Heart left ventricle (tissue), 16 donors: ENCODE results near the gene CPO. TPM values are rescaled to one million over a fixed set of nuclear protein-coding genes. Genes with fewer than 3 reads are reported as not detected.

Experiments
- ATAC-seq, 4 donors: fragments of 200-7000 bp; cut with Tn5 transposase; one replicate each; pipeline ENCODE4 v1.9.1; 2020 to 2022; ENCODE audit warnings: moderate library complexity in 4 of 4, mild to moderate bottlenecking in 3 of 4, moderate number of reproducible peaks in 1 of 4
- DNase-seq, 5 donors: peaks; one replicate each; pipeline ENCODE4 v3.0.0-alpha.2; 2020
- H3K27ac ChIP-seq, 12 donors: fragments of 200-600 bp; sonication (generic) in 4 of 12; one replicate each; pipeline versions ENCODE4 v1.5.0 to v1.8.0; 2016 to 2022; ENCODE audit warnings: mild to moderate bottlenecking in 2 of 12
- H3K27me3 ChIP-seq, 9 donors: fragments of 200-600 bp; sonication (generic) in 2 of 9; one replicate each; pipeline versions ENCODE4 v1.5.1 to v1.8.0; 2016 to 2022; ENCODE audit warnings: mild to moderate bottlenecking in 3 of 9
- H3K36me3 ChIP-seq, 9 donors: fragments of 200-600 bp; sonication (generic) in 2 of 9; one replicate each; pipeline versions ENCODE4 v1.5.0 to v1.8.0; 2018 to 2022; ENCODE audit warnings: mild to moderate bottlenecking in 2 of 9
- H3K4me1 ChIP-seq, 12 donors: fragments of 200-600 bp; sonication (generic) in 4 of 12; one replicate each; pipeline versions ENCODE4 v1.5.0 to v1.8.0; 2016 to 2022; ENCODE audit warnings: mild to moderate bottlenecking in 3 of 12
- H3K4me3 ChIP-seq, 12 donors: fragments of 200-600 bp; sonication (generic) in 4 of 12; one replicate each; pipeline versions ENCODE4 v1.5.0 to v1.8.0; 2017 to 2022; ENCODE audit warnings: mild to moderate bottlenecking in 9 of 12, moderate library complexity in 4 of 12
- H3K9me3 ChIP-seq, 12 donors: fragments of 200-600 bp; sonication (generic) in 4 of 12; one replicate each; pipeline versions ENCODE4 v1.5.0 to v1.8.0; 2016 to 2022; ENCODE audit warnings: mild to moderate bottlenecking in 1 of 12
- CTCF ChIP-seq, 12 donors: fragments of 200-600 bp; sonication (generic) in 4 of 12; IDR thresholded peaks; one replicate each; pipeline versions ENCODE4 v1.5.0 to v1.8.0; 2018 to 2022; ENCODE audit warnings: antibody characterized with exemption in 12 of 12, mild to moderate bottlenecking in 5 of 12
- POLR2A ChIP-seq, 2 donors: fragments of 450-650 bp; IDR thresholded peaks; one replicate each; pipeline ENCODE4 v1.6.1; 2017; ENCODE audit warnings: antibody characterized with exemption in 2 of 2, mild to moderate bottlenecking in 2 of 2, moderate library complexity in 2 of 2
- WGBS, 4 donors: extraction: QIAGEN DNeasy Blood & Tissue Kit in 2 of 4; methylation state at CpG; one replicate each; pipeline versions ENCODE4 v1.1.5 to v1.1.7; 2013 to 2018; 5-methylcytosine and 5-hydroxymethylcytosine counted together
- intact Hi-C, 10 donors: fragments of 100-400 bp; cut with DNase I; formaldehyde crosslinking; loops; one replicate each; pipeline versions ENCODE4 v1.11.1 to v1.14.2; 2022
- polyA plus RNA-seq, 2 donors: library from polyadenylated mRNA; stranded (reverse); fragments of 200-250 nt; gene quantifications; one replicate each; pipeline ENCODE4 v1.2.3, GENCODE V29; 2013
- total RNA-seq, 9 donors: library from RNA; depleted of rRNA in 2 of 9; stranded (reverse); fragments of >200 nt in 2 of 9; fragmentation: NEBNext Ultra II Directional in 3 of 9; extraction: Animal tissue kit (Norgen Biotek cat#: 25700) in 3 of 9; gene quantifications; one replicate each; pipeline versions ENCODE4 v1.1.0 to v1.2.4, GENCODE V29; 2016 to 2023
- donor health status: ischemic (EF 13 %, LVEDD 7.1; RV severe dilation, severe dysfunction).
- donor health status: healthy with polysubstance abuse.
- donor health status: DM: no; HTN: yes; CAD: no.
- donor health status: DM: no; HTN: no; CAD: no.
- donor health status: ischemic (EF 25% LVEDD 6.9; RV normal size, moderate dysfunction).
- donor health status: ischemic (EF 25% LVEDD 5.7; RV mildly dilated, moderate dysfunction).
- donor health status: healthy.
- donor health status: DM: yes; HTN: yes; CAD: no.
- donor health status: ischemic (EF 35%, LVEDD 5.7; RV mildly dilated, moderate dysfunction).
- donor health status: nonischemic (EF 11% LVEDD 7.7; RV severe dilation, severe dysfunction).
- donor health status: DM: yes; HTN: yes; CAD: no.
- donor health status: PGD.
- donor health status: ischemic (EF 29% LVEDD 5.4; RV normal size, mild dysfunction).
- donor health status: nonischemic (EF 23%, LVEDD 6.1; RV moderate dilation, normal function).

The CPO gene
- total and polyA plus RNA-seq, 11 donors = 0.10 to 0.67 (median 0.29) TPM; not detected in 5

- DNase-seq (no peak), ATAC-seq (no peak)
- H3K4me1 ChIP-seq = no peaks in the 10 kb centered on the region
- intact Hi-C loops = no loop called here
- 33 to 58% (median 51%) methylated on average over 2 of the region's 2 CpGs for WGBS, 4 donors
- no peaks in the 10 kb centered on the region for H3K36me3 ChIP-seq
- no peaks in the 10 kb centered on the region for H3K9me3 ChIP-seq
- no peaks in the 10 kb centered on the region for H3K27me3 ChIP-seq
- TF ChIP-seq CTCF (IDR thresholded peaks at IDR 0.05) = no peak
- TF ChIP-seq POLR2A (IDR thresholded peaks at IDR 0.05) = no peak
- H3K4me3 ChIP-seq = no peak overlapping the region
- H3K27ac ChIP-seq = no peak overlapping the region
These were observed 21.1 kb upstream of the CPO start for GRCh38 chr2:206918263-206918662.

- whole genome bisulfite sequencing, 4 donors = 84 to 91% (median 88%) methylated on average over 3 of the region's 3 CpGs
- intact Hi-C loops = no loop called here
- Histone ChIP-seq H3K4me3 (no peak overlapping the region), H3K36me3 (no peaks in the 10 kb centered on the region), H3K27me3 (no peaks in the 10 kb centered on the region), H3K4me1 (no peaks in the 10 kb centered on the region), H3K27ac (no peak overlapping the region), H3K9me3 (no peaks in the 10 kb centered on the region)
- DNase-seq (no peak), ATAC-seq (no peak)
- TF ChIP-seq CTCF (IDR thresholded peaks at IDR 0.05) (no peak), POLR2A (IDR thresholded peaks at IDR 0.05) (no peak)
These were observed 19.0 kb upstream of the CPO start for GRCh38 chr2:206920310-206920709.

GRCh38 chr2:206920951-206921350, 18.4 kb upstream of the CPO start:
- H3K27ac ChIP-seq = no peak overlapping the region
- no peaks in the 10 kb centered on the region for H3K36me3 ChIP-seq
- WGBS, 4 donors = 75 to 90% (median 82%) methylated on average over 2 of the region's 2 CpGs
- TF ChIP-seq POLR2A (IDR thresholded peaks at IDR 0.05) (no peak), CTCF (IDR thresholded peaks at IDR 0.05) (no peak)
- intact Hi-C loops = no loop called here
- no peaks in the 10 kb centered on the region for H3K9me3 ChIP-seq
- no peak overlapping the region for H3K4me3 ChIP-seq
- no peaks in the 10 kb centered on the region for H3K4me1 ChIP-seq
- DNase-seq = no peak
- no peak for ATAC-seq
- H3K27me3 ChIP-seq = no peaks in the 10 kb centered on the region

- Histone ChIP-seq H3K27ac (no peak overlapping the region), H3K4me3 (no peak overlapping the region), H3K27me3 (no peaks in the 10 kb centered on the region), H3K4me1 (no peaks in the 10 kb centered on the region), H3K36me3 (no peaks in the 10 kb centered on the region), H3K9me3 (no peaks in the 10 kb centered on the region)
- ATAC-seq (no peak), DNase-seq (no peak)
- 84 to 91% (median 89%) methylated on average over 5 of the region's 5 CpGs for WGBS, 4 donors
- intact Hi-C loops = no loop called here
- TF ChIP-seq CTCF (IDR thresholded peaks at IDR 0.05) (no peak), POLR2A (IDR thresholded peaks at IDR 0.05) (no peak)
These were observed 17.8 kb upstream of the CPO start for GRCh38 chr2:206921529-206921928.
